AG10803 (cell line): ENCODE data around the gene KIDINS220.

Experiments used
- DNase-seq: peaks from one replicate; pipeline ENCODE4 v3.0.0; 2010; ENCODE audit warnings: low read depth
- H3K4me3 ChIP-seq: 2 replicates; pipeline ENCODE4 v1.5.1; 2011; ENCODE audit warnings: mild to moderate bottlenecking, low read length, control low read depth
- TF ChIP-seq, protein P1 (sequence below): conservative IDR thresholded peaks from 2 replicates; pipeline ENCODE4 v1.5.1; 2011; ENCODE audit warnings: mild to moderate bottlenecking, low read length, control low read depth, inconsistent platforms

Gene KIDINS220

GRCh38 chr2:8861797-8862196 lies 24.4 kb upstream of the KIDINS220 start:
- H3K4me3 ChIP-seq = no peak overlapping the region
- no peak for DNase-seq
- TF ChIP-seq, protein P1, sequence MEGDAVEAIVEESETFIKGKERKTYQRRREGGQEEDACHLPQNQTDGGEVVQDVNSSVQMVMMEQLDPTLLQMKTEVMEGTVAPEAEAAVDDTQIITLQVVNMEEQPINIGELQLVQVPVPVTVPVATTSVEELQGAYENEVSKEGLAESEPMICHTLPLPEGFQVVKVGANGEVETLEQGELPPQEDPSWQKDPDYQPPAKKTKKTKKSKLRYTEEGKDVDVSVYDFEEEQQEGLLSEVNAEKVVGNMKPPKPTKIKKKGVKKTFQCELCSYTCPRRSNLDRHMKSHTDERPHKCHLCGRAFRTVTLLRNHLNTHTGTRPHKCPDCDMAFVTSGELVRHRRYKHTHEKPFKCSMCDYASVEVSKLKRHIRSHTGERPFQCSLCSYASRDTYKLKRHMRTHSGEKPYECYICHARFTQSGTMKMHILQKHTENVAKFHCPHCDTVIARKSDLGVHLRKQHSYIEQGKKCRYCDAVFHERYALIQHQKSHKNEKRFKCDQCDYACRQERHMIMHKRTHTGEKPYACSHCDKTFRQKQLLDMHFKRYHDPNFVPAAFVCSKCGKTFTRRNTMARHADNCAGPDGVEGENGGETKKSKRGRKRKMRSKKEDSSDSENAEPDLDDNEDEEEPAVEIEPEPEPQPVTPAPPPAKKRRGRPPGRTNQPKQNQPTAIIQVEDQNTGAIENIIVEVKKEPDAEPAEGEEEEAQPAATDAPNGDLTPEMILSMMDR = no peak

DNA sequence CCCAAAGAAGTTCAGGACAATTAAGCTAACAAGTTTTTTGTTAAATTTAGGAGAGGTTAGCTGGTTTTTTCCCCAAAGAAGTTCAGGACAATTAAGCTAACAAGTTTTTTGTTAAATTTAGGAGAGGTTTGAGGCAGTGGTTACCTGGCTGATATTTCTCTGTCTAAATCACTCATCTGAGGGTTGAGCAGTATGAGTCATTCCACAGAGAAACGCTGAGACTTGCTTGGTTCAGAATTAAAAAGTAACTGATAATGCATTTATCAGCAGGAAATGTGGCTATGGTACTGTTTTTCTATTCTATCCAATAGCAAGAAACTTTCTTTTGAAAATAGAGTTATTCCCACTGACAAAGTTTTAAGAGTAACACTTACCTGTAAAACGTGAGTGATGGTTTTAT lies 22.8 kb upstream of the KIDINS220 start:
- no peak for DNase-seq
- TF ChIP-seq, protein P1 = no peak
- no peak overlapping the region for H3K4me3 ChIP-seq

- TF ChIP-seq, protein P1 = no peak
- no peak for DNase-seq
- H3K4me3 ChIP-seq = no peak overlapping the region
Measured at GRCh38 chr2:8858910-8859309, 21.5 kb upstream of the KIDINS220 start.

DNA sequence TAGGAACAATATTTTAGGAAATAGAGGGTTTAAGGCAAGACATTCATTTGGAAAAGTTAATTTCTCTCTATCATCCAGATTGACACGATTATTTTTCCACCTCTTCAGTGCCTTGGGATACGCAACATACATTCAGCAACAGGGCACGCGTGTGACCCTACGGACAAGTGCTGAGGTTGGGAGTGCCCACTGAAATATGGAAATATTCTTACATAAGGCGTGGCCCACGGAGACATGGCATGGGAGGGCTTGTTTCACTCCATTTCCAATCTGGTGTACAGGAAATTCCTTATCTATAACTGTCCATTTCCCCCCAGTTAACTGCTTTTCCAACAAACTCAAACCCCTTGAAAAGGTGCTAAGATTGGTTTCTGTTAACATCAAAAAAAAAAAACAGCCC lies 20.9 kb upstream of the KIDINS220 start:
- no peak overlapping the region for H3K4me3 ChIP-seq
- TF ChIP-seq, protein P1 = no peak
- DNase-seq = no peak

GRCh38 chr2:8857709-8858108 lies 20.3 kb upstream of the KIDINS220 start:
- no peak for DNase-seq
- no peak overlapping the region for H3K4me3 ChIP-seq
- TF ChIP-seq, protein P1 = no peak

DNA sequence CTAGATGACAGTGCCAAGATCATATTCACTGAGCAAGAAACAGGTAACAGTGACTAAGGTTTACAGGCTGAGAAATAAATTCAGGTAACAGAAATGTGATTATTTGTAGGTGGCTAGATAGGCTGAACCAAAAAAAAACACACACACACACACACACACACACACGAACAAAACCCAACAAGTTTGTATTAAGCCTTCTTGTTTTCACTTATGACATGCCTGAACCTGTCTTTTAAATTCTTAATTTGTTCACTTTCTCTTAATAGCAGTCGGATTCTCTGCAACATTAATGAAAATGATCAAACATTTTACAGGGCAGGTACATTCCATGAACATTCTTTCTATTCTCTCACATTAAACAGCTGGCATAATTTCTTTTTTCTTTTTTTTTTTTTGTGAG lies 18.8 kb upstream of the KIDINS220 start:
- DNase-seq = no peak
- TF ChIP-seq, protein P1 = no peak
- no peak overlapping the region for H3K4me3 ChIP-seq

DNA sequence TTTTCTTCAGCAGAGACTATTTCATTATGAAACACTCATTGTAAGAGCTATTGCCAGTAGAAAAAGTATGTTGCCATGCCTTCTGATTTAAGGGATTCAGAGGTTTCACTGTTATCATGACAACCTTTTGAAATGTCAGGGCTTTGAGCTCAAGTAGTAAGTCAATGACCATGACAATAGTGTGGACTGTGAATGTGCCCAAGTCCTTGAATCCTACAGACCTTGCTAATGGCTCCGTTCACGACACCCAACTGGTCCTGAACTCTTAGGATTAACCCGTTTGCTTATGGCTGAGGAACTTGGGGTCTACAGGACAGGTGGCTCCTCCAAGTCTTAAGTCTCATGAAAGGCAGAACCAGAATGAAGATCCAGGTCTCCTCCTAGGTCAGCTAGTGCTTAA lies 17.6 kb upstream of the KIDINS220 start:
- no peak overlapping the region for H3K4me3 ChIP-seq
- TF ChIP-seq, protein P1 = no peak
- no peak for DNase-seq
